Smooth muscle cell of the coronary artery (primary cell): ENCODE data around the gene PPP3CA. TPM values are rescaled to one million over a fixed set of nuclear protein-coding genes. Genes with fewer than 3 reads are reported as not detected.

ENCODE experiments used
- total RNA-seq: library from RNA; depleted of rRNA; stranded (reverse); fragments of >200 nt; gene quantifications from 2 replicates; pipeline ENCODE4 v1.2.3, GENCODE V29; 2014; ENCODE audit warnings: low replicate concordance

The PPP3CA gene
- 41.8 and 42.2 TPM in 2 replicates for total RNA-seq

GRCh38 chr4:101347267-101347556, at the start of gene PPP3CA:
Gene PPP3CA, minus strand, starts transcription at chr4:101347526.

